ENCODE results near the gene ATAT1.

ATAT1 gene

DNA sequence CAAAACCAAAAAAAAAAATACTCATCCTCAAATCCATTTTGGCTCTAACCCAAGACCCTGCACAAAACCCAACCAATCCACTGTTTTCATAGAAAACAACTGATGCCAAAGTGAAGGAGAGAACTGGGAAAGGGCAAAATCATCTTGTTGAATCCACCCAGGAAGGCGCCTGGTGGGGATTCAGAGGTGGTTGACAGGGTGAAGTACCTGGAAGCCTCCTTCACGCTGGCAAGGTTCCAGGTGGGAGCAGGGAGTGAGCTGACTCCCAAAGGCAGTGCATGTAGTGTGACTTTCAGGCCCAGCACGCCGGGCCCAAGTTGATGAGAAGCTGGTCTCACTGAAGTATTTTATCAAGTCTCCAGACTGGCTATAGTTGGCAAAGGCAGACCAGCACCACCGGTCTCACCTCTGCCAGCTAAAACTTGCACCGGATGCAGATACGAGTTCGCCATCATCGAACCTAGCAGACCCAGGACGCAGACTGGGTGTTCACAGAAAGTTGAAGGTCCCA is 26.2 kb upstream of the ATAT1 start:
- no peak for DNase-seq (ENCODE audit: extremely low spot score)
- CTCF ChIA-PET = interaction anchor here (1.6 to 8.5 kb wide), 6 partner anchors 10 to 130 kb away, joined by 4 to 93 read pairs (median 48); no protein-coding TSS in a partner anchor
- TF ChIP-seq, protein P1, sequence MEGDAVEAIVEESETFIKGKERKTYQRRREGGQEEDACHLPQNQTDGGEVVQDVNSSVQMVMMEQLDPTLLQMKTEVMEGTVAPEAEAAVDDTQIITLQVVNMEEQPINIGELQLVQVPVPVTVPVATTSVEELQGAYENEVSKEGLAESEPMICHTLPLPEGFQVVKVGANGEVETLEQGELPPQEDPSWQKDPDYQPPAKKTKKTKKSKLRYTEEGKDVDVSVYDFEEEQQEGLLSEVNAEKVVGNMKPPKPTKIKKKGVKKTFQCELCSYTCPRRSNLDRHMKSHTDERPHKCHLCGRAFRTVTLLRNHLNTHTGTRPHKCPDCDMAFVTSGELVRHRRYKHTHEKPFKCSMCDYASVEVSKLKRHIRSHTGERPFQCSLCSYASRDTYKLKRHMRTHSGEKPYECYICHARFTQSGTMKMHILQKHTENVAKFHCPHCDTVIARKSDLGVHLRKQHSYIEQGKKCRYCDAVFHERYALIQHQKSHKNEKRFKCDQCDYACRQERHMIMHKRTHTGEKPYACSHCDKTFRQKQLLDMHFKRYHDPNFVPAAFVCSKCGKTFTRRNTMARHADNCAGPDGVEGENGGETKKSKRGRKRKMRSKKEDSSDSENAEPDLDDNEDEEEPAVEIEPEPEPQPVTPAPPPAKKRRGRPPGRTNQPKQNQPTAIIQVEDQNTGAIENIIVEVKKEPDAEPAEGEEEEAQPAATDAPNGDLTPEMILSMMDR (IDR thresholded peaks at IDR 0.05; ENCODE audit: control extremely low read depth, extremely low read depth, low read depth, missing control alignments) = no peak
- POLR2A ChIA-PET = interaction anchor here (1.0 to 5.9 kb wide), 3 partner anchors 10 to 46 kb away, joined by 3 to 72 read pairs (median 3); no protein-coding TSS in a partner anchor

DNA sequence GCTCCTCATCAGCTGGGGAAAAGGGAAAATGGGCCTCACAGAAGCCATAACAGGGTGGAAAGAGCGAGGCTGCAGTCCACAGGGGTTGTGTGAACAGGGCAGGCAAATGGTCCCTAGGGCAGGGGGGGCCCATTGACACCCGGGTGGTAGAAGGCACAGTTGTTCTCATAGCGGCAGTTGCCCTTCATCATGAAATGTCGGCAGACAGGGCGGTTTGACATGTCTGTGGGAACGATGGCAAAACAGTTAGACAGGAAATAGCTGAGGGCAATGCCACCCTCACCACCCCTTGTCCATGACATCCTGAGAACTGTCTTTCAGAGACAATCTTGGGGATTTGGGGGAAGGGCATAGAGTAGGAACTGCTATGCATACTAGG is 25.2 kb upstream of the ATAT1 start:
- ChIA-PET POLR2A (interaction anchor here (1.3 to 5.9 kb wide), 2 partner anchors 9 to 13 kb away, joined by 3 to 72 read pairs; no protein-coding TSS in a partner anchor), CTCF (interaction anchor here (1.6 to 8.5 kb wide), 6 partner anchors 9 to 129 kb away, joined by 4 to 93 read pairs (median 48); no protein-coding TSS in a partner anchor)

DNA sequence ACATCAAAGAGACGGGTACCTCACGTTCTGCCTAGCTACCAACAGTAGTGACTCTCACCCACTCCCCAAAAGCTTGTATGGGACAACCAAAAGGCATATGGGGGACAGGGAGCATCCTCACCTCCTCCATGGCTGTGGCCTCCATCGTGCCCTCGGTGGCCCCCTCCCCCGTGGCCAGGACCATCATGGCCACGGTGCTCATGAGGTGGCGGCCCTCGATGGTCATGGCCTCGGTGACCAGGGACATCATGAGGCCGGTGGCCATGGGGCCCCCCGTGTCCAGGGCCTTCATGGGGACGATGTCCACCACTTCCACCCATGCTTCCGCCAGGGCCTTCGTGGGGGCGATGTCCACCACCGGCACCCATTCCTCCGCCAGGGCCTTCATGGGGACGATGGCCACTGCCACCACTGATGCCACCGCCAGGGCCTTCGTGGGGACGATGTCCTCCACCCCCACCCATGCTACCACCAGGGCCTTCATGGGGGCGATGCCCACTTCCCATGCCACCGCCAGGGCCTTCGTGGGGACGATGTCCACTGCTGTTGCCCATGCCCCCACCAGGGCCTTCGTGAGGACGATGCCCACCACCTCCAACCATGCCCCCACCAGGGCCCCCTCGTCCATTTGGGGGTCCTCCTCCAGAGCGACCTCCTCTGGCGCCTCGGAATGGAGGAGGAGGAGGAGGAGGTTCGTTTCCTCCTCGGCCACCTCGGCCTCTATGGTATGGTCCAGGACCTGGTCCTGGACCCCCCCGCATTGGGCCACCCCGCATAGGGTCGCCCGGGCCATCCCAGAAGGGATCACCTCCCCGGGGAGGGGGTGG is 24.6 kb upstream of the ATAT1 start:
- no peak for DNase-seq (ENCODE audit: extremely low spot score)

More for the DNA sequence above, 25.2 kb upstream of the ATAT1 start:
- DNase-seq (ENCODE audit: extremely low spot score) = no peak
- TF ChIP-seq, protein P1 (IDR thresholded peaks at IDR 0.05; ENCODE audit: control extremely low read depth, extremely low read depth, low read depth, missing control alignments) = no peak

DNA sequence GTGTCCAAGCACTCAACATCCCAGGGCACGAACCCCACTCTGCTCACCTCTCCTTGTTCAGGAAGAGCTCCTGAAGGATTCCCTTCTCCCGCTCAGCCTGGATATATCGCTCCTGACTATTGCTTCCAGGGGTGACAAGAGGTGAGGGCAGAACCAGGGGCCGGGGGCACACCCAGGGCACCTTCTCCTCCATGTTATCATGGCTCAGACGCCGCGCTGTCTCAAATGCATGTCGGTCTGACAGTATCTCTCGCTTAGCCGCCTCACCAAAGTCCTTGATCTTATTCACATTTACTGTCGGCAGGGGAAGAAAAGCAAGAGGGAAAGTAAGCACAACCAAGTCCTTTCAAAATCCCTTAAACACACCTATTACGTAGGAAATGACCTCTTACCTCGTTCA is 22.7 kb upstream of the ATAT1 start:
- ChIA-PET CTCF (interaction anchor here (1.1 to 1.9 kb wide), 4 partner anchors 9 to 122 kb away, joined by 3 to 6 read pairs (median 3); no protein-coding TSS in a partner anchor), POLR2A (interaction anchor here (0.6 to 2.5 kb wide), 2 partner anchors 10 kb away, joined by 5 to 27 read pairs; no protein-coding TSS in a partner anchor)
- DNase-seq (ENCODE audit: extremely low spot score) = no peak
- TF ChIP-seq, protein P1 (IDR thresholded peaks at IDR 0.05; ENCODE audit: control extremely low read depth, extremely low read depth, low read depth, missing control alignments) = no peak

More for the DNA sequence above, 24.6 kb upstream of the ATAT1 start:
- TF ChIP-seq, protein P1 (IDR thresholded peaks at IDR 0.05; ENCODE audit: control extremely low read depth, extremely low read depth, low read depth, missing control alignments) = no peak
- CTCF ChIA-PET = interaction anchor here (1.6 to 8.5 kb wide), 5 partner anchors 8 to 121 kb away, joined by 4 to 93 read pairs (median 50); no protein-coding TSS in a partner anchor
- POLR2A ChIA-PET = interaction anchor here (1.3 to 5.9 kb wide), 2 partner anchors 8 to 12 kb away, joined by 3 to 72 read pairs; no protein-coding TSS in a partner anchor

DNA sequence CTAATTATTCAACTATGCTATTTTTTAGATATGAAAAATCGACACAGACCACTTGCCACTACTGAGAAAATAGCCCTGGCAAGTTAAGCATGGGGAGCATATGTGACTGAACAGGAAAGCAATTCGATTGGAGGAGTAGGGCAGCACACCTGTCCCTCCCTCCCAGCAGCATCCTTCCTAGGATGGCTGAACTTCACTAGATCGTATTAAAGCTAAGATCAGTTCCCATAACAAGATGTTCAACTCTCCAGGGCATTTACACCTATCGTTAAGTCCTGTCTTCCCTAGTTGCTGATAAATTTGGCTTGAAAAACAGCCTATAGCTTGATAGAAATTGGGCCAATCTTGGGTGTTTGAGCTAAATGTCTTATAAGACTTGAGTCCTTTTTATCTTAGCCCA is 16.6 kb upstream of the ATAT1 start:
- no peak for DNase-seq (ENCODE audit: extremely low spot score)
- TF ChIP-seq, protein P1 (IDR thresholded peaks at IDR 0.05; ENCODE audit: control extremely low read depth, extremely low read depth, low read depth, missing control alignments) = no peak
- POLR2A ChIA-PET = interaction anchor here (0.8 to 1.3 kb wide), 4 partner anchors 9 to 39 kb away, joined by 3 read pairs; partner anchors contain the start of gene ABCF1
- CTCF ChIA-PET = interaction anchor here (0.7 to 1.8 kb wide), 9 partner anchors 9 to 477 kb away, joined by 3 to 16 read pairs (median 3); no protein-coding TSS in a partner anchor

Measured in GM10248 (cell line).